Osteocyte (in vitro differentiated cells): ENCODE measurements around the gene SLC23A2. TPM values are rescaled to one million over a fixed set of nuclear protein-coding genes. Genes with fewer than 3 reads are reported as not detected.

Source experiments
- DNase-seq: peaks from one replicate; pipeline ENCODE4 v3.0.0; 2021; ENCODE audit warnings: mixed read lengths; ENCODE audit not compliant: unreplicated experiment; ENCODE audit errors: extremely low spot score
- H3K27ac Mint-ChIP-seq: one replicate; pipeline ENCODE4 v1.8.0; 2021; ENCODE audit warnings: mild to moderate bottlenecking, mixed read lengths; ENCODE audit not compliant: unreplicated experiment
- H3K27me3 Mint-ChIP-seq: one replicate; pipeline ENCODE4 v1.8.0; 2021; ENCODE audit warnings: mixed read lengths; ENCODE audit not compliant: unreplicated experiment
- H3K36me3 Mint-ChIP-seq: one replicate; pipeline ENCODE4 v1.8.0; 2021; ENCODE audit warnings: mixed read lengths; ENCODE audit not compliant: unreplicated experiment
- H3K4me1 Mint-ChIP-seq: one replicate; pipeline ENCODE4 v1.8.0; 2021; ENCODE audit warnings: mixed read lengths; ENCODE audit not compliant: unreplicated experiment
- H3K4me3 Mint-ChIP-seq: one replicate; pipeline ENCODE4 v1.8.0; 2021; ENCODE audit warnings: mild to moderate bottlenecking, moderate library complexity, mixed read lengths; ENCODE audit not compliant: unreplicated experiment
- H3K9me3 Mint-ChIP-seq: one replicate; pipeline ENCODE4 v1.8.0; 2021; ENCODE audit warnings: mixed read lengths; ENCODE audit not compliant: unreplicated experiment
- total RNA-seq: library from RNA; stranded (reverse); gene quantifications from 2 replicates; pipeline ENCODE4 v1.2.1, GENCODE V29; 2021
- TF ChIP-seq, protein P1 (sequence below): fragments of 200-600 bp; sonication (generic); IDR thresholded peaks from 2 replicates; pipeline ENCODE4 v1.5.0; 2021; ENCODE audit warnings: antibody characterized with exemption, mild to moderate bottlenecking, moderate library complexity

The SLC23A2 gene
- total RNA-seq, 1 donor from 2014 or later: 23.1 TPM

DNA sequence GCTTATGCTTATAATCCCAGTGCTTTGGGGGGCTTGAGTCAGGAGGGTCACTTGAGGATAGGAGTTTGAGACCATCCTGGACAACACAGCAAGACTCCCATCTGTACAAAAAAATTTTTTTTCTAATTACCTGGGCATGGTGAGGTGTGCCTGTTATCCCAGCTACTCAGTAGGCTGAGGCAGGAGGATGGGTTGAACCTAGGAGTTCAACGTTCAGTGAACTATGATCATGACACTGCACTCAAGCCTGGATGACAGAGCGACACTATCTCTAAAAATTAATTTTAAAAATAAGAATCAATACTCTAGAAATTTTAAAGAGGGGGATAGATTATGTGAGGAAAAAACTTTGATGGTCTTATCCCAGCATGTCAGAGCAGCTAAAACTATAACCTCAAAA lies 44.1 kb downstream of the SLC23A2 start:
- Mint-ChIP-seq H3K9me3 (peaks cover 2% of the 10 kb centered on the region), H3K36me3 (no peaks in the 10 kb centered on the region), H3K4me3 (no peak overlapping the region), H3K4me1 (peaks cover 12% of the 10 kb centered on the region), H3K27me3 (no peaks in the 10 kb centered on the region), H3K27ac (no peak overlapping the region)
- DNase-seq: no peak
- TF ChIP-seq, protein P1, sequence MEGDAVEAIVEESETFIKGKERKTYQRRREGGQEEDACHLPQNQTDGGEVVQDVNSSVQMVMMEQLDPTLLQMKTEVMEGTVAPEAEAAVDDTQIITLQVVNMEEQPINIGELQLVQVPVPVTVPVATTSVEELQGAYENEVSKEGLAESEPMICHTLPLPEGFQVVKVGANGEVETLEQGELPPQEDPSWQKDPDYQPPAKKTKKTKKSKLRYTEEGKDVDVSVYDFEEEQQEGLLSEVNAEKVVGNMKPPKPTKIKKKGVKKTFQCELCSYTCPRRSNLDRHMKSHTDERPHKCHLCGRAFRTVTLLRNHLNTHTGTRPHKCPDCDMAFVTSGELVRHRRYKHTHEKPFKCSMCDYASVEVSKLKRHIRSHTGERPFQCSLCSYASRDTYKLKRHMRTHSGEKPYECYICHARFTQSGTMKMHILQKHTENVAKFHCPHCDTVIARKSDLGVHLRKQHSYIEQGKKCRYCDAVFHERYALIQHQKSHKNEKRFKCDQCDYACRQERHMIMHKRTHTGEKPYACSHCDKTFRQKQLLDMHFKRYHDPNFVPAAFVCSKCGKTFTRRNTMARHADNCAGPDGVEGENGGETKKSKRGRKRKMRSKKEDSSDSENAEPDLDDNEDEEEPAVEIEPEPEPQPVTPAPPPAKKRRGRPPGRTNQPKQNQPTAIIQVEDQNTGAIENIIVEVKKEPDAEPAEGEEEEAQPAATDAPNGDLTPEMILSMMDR: no peak

DNA sequence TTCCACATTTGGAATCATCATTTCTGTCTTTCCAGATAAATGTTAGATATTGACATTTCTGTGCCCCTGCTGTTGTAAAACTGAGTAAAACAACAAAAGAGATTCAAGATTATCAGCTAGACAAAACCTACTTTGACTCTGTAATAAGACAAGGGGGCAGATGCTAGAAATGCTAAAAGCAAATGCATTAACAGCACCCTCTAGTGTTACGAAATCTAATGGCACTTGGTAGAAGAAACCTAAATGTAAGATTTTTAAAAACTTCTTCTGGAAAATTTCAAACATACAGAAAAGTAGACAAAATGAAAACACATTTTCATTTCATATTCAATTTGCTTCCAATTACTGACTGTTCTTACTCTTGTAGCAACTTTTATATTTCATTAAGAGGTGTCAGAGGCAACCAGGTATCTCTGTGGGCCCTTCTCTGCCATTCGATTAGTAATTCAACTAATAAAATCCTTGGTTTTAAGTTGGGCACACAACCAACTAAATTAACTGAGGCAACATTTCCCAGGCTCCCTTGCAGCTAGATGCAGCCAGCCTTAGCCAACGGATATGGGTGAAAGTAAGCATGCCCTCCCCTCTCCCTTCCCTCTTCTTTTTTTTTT lies 45.0 kb downstream of the SLC23A2 start:
- TF ChIP-seq, protein P1: peak; percentile 85
- Mint-ChIP-seq H3K4me3 (no peak overlapping the region), H3K27me3 (no peaks in the 10 kb centered on the region), H3K27ac (no peak overlapping the region), H3K9me3 (peaks cover 4% of the 10 kb centered on the region), H3K4me1 (peaks cover 9% of the 10 kb centered on the region), H3K36me3 (no peaks in the 10 kb centered on the region)
- no peak for DNase-seq

- Mint-ChIP-seq H3K4me3 (no peak overlapping the region), H3K27ac (no peak overlapping the region), H3K36me3 (no peaks in the 10 kb centered on the region), H3K4me1 (peaks cover 26% of the 10 kb centered on the region), H3K27me3 (no peaks in the 10 kb centered on the region), H3K9me3 (peaks cover 4% of the 10 kb centered on the region)
- DNase-seq: no peak
- TF ChIP-seq, protein P1: no peak
These were observed 47.4 kb downstream of the SLC23A2 start for GRCh38 chr20:4953881-4954280.

DNA sequence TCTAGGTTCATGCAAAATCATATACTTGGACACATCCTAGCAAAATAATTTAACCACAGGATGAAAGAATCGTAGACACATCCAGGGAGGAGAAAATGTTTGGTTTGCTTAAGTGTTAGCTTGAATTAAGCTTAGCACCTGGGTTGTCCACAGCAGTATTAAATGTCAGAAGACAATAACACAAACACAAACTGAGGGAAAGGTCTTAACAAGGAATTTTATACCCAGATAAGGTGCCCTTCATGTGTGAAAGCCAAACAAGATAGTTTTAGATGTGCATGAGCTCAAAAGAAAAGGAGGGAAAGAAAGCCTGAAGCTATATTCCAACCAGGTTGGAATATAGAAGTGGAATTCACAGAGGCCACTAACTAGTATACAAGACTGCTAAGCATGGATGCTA lies 49.1 kb downstream of the SLC23A2 start:
- Mint-ChIP-seq H3K27me3 (no peaks in the 10 kb centered on the region), H3K27ac (no peak overlapping the region), H3K4me1 (peaks cover 29% of the 10 kb centered on the region), H3K36me3 (no peaks in the 10 kb centered on the region), H3K4me3 (no peak overlapping the region), H3K9me3 (peaks cover 4% of the 10 kb centered on the region)
- TF ChIP-seq, protein P1: no peak
- no peak for DNase-seq

DNA sequence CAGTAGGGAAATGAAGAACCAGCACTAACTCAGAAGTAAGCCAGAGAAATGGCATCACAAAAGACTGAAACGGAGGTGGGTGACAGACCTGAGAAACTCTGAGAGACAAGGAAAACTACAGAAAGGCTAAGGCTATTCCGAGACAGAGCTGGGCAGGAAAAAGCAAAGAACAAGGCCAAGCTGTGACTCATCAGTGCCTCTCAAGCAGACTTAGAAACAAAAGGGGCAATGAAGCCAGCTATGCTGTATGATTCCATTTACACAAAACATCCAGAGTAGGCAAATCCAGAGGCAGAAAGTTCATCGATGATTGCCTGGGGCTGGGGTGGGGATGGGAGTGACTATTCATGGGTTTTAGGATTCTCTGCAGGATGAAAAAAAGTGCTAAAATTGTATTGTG lies 50.0 kb downstream of the SLC23A2 start:
- Mint-ChIP-seq H3K27ac (peak overlapping the region; percentile 89), H3K27me3 (no peaks in the 10 kb centered on the region), H3K4me1 (peaks cover 29% of the 10 kb centered on the region), H3K36me3 (no peaks in the 10 kb centered on the region), H3K4me3 (peak overlapping the region; percentile 33), H3K9me3 (peaks cover 4% of the 10 kb centered on the region)
- TF ChIP-seq, protein P1: no peak
- no peak for DNase-seq
